Glomerular endothelial cell (primary cell): Measurements from ENCODE around the gene UBAC2. TPM values are rescaled to one million over a fixed set of nuclear protein-coding genes. Genes with fewer than 3 reads are reported as not detected.

Experiments
- DNase-seq: peaks from one replicate; pipeline ENCODE4 v3.0.0-alpha.2; 2011; ENCODE audit warnings: low read depth, low spot score; ENCODE audit errors: extremely low read depth
- total RNA-seq: library from RNA; depleted of rRNA; stranded (reverse); fragments of >200 nt; gene quantifications from 2 replicates; pipeline ENCODE4 v1.2.3, GENCODE V29; 2015

UBAC2 gene
- total RNA-seq, 1 donor from 2014 or later = 49.3 TPM

DNA sequence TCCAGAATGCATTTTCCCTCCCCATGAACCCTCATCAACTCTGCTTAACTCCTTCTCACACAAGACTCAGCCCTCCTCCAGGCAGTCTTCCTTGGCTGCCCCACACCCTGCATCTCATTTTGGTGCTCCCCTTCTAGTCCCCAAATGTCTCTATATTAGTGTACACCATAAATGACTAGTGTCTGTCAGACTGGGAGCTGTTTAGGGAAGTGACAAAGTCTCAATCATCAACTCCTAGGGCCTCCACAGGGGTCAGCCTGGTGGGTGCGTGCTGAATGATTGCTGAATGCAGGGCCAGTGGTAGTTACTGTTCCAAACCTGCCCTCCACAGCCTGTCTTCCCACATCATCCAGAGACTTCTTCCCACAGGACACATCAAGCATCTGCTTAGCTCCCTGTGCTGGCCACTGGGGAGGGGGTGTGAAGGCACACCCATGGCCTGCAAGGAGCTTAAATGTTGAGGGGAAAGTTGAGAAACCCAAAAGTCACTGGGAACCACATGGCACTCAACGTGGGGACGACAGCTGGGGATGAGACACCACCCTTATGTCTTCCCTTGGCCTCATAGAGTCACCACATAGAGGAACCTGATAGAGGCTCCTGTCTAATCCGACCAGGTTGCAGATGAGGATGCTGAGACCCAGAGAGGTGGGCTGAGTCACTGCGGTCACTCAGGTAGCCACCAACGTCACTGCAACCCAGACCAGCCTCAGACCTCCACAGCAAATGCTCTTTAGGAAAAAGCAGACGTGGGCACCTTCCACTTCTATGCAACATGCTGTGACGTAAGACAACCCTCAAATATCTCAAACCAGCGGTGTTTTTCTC lies 221.3 kb downstream of the UBAC2 start:
- no peak for DNase-seq

DNA sequence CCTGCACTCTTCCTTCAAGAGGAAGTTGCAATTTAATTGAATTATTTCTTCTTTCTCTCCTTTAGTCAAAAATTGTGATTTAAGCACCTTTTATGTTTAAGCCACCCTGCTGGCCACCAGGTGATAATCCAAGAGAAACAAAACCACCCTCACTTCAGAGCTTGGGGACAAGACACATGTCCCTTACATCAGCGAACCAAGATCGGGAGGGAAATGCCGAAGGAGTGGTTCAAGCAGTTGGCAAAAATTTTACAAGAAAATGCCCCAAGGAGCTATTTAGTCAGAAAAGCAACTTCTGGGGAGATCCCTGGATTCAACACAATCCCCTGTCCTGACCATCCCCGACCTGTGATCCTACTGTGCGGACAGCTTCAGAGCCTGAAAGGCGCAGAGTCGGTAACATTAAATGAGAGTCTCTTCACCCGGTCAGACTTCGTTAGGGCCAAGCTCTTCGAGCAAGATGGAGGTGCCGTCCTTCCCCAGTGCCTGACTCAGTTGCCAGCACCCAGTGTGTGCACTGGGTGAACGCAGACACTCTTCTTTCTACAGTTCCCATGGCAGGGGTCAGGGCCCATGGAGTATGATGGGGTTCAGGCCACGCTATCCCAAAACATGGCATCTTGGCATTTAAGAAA lies 222.0 kb downstream of the UBAC2 start:
- no peak for DNase-seq

DNA sequence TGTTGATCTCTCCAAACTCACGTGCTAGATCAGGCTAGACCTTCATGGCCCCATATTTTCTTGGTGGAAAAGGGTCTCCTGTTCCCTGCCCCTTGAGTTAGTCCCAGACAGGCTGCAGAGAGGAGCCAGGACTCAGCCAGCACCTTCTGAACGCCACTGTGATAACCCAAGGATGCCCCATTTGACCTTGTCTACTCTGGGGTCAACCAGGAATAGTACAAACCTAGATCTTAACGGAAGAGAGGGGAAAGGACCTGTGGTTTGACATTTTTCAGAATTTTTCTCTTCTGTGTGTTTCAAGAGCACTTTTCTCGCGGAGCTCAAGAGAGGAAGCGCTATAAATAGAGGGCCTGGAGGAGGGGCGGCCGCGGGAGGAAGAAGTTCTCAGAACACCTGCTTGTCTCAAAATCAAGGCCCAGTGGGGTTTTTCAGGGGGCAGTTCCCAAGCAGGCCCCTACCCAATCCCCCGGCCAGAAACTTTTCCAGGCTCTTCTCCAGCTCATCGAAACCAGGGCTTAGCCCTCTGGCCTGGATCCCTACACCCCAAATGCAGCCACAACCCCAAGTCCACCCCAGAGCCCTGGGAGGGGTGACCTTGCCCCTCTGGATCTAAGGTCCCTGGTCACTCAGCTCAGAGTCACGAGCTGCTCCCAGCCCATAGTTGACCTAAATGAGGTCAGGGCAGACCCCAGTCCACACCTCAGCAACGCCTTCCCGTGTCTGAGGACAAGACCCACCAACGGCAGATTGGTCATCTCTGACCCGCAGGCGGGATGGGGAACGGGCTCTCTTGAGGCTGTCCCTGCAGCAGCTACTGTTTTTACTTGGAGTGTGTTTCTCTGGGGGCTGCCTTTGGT lies 225.1 kb downstream of the UBAC2 start:
- no peak for DNase-seq

DNA sequence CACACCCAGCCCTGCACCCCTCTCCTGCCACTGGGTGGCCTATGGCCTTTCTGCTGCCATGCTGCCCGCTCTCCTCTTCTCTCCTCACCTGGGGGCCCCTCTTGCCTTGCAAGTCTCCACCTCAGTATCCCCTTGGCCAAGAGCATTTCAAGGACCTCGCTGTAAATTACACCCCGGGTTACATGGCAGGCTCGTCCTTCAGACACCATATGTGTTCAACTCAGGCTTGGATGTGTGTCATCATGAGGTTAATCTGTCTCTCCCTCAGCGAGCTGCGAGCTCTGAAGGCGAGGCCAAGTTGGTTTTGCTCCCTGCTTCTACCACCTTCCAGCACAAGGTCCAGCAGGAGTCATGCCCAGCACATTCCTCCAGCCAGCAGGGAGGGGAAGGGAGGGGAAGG lies 225.8 kb downstream of the UBAC2 start:
- no peak for DNase-seq

DNA sequence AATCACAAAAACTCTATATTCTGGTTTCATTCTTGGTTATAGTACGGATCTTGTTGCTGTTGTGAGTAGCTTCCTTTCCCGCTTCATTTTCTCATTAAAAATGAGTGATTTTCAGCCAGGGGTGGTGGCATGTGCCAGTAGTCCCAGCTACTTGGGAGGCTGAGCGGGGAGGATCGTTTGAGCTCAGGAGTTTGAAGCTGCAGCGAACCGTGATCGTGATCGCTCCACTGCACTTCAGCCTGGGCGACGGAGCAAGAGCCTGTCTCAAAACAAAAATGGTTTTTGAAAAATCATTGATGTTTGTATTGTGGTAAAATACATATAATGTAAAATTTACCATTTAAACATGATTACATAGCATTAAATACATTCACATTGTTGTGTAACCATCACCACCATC lies 229.0 kb downstream of the UBAC2 start:
- no peak for DNase-seq

DNA sequence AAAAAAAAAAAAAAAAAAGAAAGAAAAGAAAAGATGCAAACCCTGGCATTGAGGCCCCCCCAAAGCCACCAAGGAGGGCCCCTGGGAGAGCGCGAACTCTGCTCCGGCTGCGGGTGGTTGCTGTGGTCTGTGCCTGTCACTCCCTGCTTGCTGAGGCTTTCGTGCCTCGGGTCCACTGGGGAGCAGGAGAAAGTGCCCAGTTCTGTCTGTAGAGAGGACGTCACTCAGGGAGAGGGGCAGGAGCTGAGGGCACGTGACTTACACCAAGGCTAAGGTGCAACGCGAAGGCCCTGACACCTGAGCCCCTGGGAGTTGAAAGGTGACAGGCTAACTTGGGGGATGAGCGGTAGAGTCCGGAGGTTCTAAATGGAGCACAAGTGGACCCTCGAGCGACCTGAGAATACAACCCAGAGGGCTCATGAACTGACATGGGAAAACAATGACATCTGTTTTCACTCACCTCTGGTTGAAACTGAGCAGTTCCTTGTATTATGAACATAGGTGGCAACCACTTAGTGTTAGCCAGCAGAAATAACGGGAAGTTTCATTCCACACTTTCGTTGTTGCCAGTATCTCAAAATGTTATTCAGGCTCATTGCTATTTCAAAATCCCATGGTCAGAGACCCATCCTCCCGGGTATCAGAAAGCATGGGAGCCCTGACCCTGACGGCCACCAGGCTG lies 231.4 kb downstream of the UBAC2 start:
- DNase-seq = no peak

DNA sequence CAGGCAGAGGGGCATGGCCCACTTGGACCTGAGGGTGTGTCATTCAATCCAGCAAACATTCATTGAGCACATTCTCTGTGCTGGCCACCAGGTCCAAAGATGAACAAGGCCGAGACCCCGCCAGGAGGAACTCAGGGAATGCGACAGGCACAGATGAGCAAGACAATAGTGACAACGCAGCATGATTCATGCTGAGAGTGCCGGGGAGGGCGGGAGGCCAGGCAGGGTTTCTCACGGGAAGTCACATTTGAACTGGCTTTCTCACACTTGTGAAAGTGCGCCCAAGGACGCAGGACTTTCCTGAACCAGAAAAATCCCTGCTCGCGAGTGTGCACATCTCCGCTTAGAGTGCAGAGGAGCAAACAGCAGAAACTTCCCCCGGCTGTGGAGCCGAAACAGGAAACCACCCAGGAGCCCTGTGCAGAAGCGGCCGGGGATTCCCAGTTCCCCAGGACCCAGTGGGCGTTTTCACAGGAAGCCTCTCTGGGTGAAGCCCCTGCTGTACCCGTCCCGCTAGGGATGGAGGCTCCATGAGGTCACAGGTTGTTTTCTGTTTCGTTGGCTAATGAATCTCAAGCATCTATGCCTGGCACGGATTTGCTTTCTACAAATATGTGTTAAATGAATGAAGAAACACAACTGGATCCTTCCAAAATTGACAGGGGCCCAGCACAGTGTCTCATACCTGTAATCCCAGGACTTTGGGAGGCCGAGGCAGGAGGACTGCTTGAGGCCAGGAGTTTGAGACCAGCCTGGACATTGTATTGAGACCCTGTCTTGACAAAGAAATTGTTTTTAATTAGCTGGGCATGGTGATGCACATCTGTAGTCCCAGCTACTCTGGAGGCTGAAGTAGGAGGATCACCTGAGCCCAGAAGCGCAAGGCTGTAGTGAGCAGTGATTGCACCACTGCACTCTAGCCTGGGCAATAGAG lies 232.2 kb downstream of the UBAC2 start:
- DNase-seq = peak; percentile 18

DNA sequence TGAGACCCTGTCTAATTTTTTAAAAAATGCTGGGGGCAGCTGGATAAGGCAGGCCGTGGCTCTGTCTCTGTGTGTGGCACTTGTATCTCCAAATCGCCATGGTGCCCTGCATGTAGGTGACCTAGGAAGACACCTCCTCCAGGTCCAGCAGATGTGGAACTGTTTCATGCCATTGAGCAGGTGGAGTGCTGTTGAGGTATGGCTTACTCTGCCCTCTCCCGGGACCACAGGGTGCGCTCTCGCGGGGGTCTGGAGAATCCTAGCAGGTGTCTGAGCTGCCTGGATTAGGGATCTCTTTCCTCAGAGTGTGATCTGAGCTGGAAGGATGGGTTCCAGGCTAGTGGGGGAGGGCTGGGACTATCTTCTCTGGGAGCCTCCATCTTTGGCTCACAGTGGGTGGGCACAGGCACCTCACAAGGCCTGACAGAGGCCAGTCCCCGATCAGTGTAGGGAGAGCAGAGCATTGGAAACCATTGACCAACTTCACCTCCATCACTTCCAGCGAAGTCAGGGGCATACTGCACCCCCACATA lies 233.0 kb downstream of the UBAC2 start:
- no peak for DNase-seq

DNA sequence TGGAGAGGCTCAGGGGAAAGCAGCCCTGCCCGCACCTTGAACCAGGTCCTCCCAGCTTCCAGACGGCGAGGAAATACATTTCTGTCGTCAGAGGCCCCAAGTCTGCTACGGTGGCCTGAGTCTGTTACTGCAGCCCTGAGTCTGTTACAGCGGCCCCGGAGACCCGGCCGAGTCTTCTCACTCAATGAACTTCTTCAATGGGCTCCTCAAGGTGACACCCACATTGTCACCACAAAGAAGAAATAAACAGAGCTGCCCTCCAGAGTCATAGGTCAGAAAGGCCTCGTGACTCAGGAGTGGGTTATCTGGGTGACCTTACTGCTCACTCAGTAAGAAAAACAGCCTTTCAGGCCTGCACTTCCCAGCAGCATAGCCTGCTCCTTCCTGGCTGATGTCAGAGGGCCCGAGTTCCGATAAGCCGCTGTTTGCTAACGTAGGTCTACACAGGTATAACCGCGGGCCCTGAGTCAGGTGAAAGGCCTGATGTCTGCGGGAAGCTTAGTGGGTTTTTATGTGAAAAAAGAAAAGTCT lies 233.7 kb downstream of the UBAC2 start:
- DNase-seq = no peak

DNA sequence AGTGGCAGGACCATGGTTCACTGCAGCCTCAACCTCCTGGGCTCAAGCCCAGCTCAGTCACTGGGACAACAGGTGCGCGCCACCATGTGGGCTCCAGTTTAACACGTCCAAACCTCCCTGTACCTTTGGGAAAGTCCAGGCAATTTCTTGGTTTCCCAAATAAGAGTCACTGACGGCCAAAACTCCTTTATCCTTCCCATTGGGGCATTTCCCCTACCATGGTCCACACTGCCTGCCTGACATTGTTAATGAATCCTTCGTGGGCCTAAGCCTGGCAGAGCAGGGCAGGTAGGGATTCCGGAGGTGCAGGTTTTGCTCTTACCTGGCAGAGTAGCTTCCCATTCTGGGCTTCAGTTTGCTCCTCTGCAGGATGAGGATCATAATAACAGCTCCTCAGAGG lies 234.5 kb downstream of the UBAC2 start:
- no peak for DNase-seq

DNA sequence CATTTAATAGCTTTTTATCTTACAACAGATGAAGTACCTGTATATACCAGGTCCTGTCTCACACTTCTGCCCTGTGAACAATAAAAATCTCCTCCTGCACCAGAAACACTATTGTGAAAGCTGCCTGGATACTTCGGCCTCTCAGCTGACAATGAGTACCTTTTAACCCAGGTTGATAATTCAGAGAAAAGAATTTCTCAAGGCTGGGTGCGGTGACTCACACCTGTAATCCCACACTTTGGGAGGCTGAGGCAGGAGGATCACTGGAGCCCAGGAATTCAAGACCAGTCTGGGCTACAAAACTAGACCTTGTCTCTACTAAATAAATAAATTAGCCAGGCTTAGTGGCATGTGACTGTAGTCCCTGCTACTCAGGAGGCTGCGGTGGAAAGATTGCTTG lies 235.3 kb downstream of the UBAC2 start:
- DNase-seq = no peak

Other genes with a start within 250 kb of the UBAC2 start
- gene DOCK9, start 222.8 kb upstream of the UBAC2 start, total RNA-seq = 400 and 419 TPM in 2 replicates
- gene GPR18, start 57.5 kb downstream of the UBAC2 start, total RNA-seq = not detected in 2 replicates
- gene GPR183, start 106.5 kb downstream of the UBAC2 start, total RNA-seq = 0.10 and 0.58 TPM in 2 replicates